ENCODE results near the gene PIK3CB.
A peak's percentile ranks its signal among the peaks of the same experiment; 100 is the strongest.
"Not testable (repeated sequence)": the region's sequence is repeated elsewhere in the genome, so short reads cannot be mapped to it uniquely, and the experiment has no call there.

The PIK3CB gene

DNA sequence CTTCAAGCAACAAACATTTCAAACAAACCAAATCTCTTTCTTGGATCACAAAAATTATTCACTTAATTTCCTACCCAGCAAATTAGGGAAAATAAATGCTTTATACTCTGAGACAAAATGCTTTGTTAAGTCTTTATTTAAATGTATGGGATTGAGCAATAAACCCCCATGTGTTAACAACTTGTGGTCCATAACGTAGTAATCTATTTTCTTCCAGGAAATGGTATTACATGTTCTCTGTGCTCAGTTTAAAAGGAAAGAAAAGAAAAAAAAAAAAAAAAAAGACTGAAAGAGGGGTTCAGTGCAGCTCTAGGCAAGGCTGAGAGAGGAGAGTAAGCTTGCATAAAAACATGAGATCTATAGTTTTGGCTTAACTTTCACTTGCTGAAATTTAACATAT lies 102.3 kb downstream of the PIK3CB start:
- DNase-seq: no peak

GRCh38 chr3:138726946-138727730 lies 107.6 kb downstream of the PIK3CB start:
- no peak for DNase-seq

- DNase-seq: not testable (repeated sequence)
These were observed 108.7 kb downstream of the PIK3CB start for GRCh38 chr3:138726042-138726441.

GRCh38 chr3:138725116-138725515 lies 109.6 kb downstream of the PIK3CB start:
- DNase-seq: no peak

GRCh38 chr3:138724443-138724842 lies 110.3 kb downstream of the PIK3CB start:
- DNase-seq: no peak

DNA sequence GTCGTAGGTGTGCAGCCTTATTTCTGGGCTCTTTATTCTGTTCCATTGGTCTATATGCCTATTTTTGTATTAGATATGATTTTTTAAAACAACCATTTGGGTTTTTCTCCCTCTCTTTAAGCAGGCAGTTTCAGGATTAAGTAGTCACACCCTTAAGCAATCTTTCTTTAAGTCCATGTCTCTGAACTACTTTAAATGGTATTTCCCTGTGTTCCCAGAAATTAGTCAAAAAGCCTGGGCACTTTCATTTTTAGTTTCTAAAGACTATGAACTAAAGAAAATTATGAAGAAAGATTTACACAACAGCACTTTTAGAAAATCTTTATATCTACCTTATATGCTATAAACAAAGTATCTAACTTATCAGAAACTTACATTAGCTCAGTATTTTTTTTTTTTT lies 115.9 kb downstream of the PIK3CB start:
- no peak for DNase-seq

DNA sequence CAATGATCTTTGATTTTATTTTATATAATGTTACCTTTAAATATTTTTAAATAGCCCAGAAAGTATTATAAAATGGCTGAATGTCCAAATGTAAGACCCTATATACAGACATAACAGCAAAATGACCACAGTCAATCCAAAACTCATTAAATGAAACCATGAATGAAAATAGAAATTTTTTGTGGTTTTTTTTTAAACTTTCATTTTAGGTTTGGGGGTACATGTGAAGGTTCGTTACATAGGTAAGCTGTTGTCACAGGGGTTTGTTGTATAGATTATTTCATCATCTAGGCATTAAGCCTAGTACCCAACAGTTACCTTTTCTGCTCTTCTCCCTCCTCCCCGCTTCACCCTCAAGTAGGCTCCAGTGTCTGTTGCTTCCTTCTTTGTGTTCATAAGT lies 117.4 kb downstream of the PIK3CB start:
- DNase-seq: no peak

DNA sequence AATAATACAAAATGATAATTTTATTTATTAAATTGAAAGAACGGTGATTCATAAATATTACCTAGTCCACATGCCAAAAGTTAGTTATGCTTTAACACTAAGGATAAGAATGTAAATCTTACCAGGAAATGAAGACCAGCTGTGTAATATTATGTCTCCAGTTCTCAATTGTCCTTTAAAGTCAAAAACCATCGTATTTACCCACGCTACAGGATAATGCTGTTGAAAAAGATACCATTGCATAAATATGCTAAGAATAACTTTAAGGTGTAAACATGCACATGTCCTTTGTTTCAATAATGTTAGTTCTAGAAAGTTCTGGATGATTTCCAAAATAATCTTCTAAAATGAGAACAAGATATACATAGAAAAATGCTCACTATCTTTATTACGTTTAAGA lies 122.6 kb downstream of the PIK3CB start:
- DNase-seq: no peak

GRCh38 chr3:138705675-138706074 lies 129.1 kb downstream of the PIK3CB start:
- DNase-seq: no peak

DNA sequence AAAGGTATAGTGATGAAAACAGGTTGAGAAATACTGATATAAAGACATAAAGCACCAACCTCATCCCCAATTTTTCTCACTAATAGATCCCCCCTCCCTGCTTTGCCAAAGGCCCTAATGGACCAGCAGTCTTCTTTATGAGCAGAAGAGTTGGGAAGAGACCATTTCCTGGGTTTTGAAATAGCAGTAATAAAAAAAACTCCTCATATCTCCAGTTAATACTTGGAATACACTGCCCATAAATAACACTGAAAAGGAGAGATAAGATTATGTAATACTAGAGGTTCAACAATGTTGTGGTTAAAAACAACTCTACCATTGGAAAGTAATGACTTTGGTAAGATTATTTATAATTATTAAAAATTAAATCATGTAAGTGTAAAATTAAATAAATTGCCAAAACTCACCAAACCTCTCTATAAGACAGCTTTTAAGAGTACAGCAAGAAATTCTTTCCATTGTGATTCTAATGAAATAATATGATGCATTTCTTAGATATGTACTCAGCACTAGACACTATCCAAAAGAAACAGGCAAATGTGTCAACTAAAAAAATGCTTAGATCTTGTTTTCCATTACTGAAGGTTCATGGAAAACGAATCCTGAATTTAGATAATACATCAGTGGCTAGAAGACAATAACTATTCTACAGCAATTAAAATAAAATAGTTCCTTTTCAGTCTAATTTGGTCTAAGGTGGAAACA lies 137.9 kb downstream of the PIK3CB start:
- no peak for DNase-seq

DNA sequence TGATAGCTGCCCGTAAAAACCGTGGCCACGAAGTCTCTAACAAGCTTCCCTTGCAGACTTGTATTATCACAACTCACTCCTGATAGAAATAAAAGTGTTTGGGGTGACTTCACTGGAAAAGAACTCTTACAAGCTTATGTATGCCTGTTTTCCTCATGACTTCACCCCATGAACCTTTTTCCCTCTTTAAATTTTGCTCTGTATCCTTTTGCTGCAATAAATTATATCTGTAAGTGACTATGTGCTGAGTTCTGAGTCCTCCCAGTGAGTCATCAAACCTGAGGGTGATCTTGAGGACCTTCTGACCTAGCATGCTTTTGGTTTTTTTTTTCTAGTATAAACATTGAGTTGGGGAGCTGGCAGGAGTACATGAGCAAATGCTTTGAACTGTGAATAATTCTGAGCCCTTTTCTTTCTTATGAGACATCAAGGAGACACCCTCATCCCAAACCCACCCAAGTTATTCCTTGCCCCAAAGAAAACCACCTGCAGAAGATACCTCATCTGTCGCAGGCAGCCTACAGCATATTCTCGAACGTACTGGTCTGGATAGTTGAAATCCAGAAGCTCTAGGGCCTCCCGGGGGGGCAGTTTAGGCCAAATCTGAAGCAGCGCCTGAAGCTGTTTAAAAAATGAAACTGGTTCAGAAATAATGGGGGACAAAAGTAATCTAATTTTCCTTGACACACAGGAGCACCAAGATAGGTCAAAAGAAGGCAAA lies 140.3 kb downstream of the PIK3CB start:
- no peak for DNase-seq

GRCh38 chr3:138692152-138692551 lies 142.6 kb downstream of the PIK3CB start:
- no peak for DNase-seq

GRCh38 chr3:138691351-138691750 lies 143.4 kb downstream of the PIK3CB start:
- DNase-seq: no peak

GRCh38 chr3:138690036-138690435 lies 144.7 kb downstream of the PIK3CB start:
- DNase-seq: no peak

GRCh38 chr3:138688871-138689299 lies 145.8 kb downstream of the PIK3CB start:
- DNase-seq: no peak

DNA sequence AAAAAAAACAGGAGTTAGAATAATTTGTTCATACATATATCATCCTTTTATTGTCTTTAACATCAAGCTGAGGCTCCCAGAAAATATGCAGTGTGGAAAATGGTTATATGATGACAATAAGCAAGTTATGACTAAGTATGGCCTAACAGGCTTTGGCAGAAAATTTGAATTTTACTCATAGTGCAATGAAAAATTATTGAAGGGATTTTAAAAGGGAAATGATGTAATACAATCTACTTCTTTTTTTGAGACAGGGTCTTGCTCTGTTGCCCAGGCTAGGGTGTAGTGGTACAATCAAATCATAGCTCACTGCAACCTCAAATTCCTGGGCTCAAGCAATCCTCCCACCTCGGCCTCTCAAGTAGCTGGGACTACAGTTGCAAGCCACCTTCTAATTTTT lies 147.5 kb downstream of the PIK3CB start:
- no peak for DNase-seq

DNA sequence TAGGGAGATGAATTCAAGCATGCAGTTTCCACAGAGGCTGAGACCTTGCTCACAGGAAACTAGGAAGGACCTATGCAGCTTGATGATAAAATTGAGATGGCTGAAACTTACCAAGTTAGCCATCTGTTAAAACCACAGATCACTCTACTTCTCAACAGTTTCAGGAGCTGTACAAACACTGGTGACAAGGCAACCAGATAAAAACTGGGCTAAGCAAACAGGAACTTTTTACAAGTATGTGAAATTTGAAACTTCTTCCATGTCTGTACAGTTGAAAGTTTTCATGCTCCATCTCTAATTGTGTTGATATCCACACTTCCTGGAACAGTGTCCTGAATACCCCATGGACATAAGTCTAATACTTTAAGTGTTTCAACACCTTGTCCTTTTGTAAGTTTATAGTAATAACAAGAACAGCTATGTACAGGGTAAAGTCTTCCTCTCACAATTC lies 147.9 kb downstream of the PIK3CB start:
- peak in 1 of 2 experiments; percentile 6 for DNase-seq

DNA sequence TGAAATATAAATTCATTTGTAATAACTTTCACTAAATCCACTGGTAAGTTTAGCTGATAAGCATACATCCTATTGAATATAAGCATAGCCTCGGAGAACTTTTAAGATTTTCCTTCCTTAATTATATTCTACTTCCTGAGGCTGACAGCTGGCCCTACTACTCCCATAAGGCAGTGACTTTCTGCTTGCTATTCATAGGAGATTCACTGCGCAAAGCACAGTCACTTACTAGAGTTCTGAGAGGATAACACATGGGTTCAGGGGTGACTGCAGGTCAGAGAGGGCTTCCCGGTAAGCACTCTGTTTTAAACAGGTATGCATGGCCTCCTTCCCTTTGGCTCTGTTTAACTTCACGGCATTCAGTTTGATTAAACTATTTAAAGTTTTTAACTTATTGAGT lies 150.3 kb downstream of the PIK3CB start:
- DNase-seq: no peak

DNA sequence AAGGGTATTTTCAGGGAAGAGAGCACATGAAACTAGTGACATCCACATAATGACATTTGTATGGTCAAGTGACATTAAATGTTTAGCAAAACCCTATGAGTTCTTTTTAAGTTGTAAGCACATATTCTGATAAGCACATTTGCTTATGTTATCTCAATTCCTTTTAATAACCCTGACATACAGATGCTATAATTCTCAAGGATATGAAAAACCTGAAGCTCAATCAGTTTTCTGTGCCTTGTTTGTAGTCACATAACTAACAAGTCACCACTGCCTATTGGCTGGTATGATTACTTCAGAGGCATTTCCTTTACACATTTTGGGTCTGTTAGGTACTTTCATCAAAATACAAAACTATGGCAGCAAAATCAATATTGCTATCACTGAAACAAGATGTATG lies 152.1 kb downstream of the PIK3CB start:
- no peak for DNase-seq

DNA sequence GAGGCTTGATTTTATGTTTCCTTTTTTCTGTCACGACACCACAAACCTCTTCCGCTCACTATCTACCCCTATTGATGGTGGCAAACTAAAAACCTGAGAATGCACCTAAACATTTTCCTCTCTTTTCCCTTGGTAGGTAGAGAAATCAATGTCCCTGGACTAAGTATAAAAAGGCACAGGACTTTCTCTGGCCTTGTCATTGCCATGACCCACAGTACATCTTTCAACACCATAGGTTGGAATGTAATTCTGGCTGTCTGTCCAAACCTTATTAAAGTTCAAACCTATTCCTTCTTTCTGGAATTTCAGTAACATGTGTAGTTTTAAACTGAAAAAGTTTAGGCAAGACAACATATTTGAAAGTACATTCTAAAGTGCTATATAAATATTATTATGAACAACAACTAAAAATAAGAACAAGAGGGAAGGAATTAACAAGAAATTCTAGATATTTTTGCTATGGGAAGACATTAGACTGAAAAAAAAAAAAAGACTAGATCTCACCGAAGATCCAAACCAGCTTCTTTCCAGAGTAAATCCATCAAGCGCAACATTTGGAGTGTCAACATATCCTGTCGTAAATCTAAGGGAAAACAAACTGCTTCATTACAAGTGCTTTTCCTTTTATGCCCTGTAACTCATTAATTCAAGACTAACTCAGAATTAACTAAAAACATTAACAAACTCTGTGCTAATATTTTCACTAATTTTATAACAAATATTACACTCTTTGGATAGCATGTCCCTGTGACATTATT lies 153.1 kb downstream of the PIK3CB start:
- DNase-seq: no peak

GRCh38 chr3:138680974-138681373 lies 153.8 kb downstream of the PIK3CB start:
- not testable (repeated sequence) for DNase-seq

DNA sequence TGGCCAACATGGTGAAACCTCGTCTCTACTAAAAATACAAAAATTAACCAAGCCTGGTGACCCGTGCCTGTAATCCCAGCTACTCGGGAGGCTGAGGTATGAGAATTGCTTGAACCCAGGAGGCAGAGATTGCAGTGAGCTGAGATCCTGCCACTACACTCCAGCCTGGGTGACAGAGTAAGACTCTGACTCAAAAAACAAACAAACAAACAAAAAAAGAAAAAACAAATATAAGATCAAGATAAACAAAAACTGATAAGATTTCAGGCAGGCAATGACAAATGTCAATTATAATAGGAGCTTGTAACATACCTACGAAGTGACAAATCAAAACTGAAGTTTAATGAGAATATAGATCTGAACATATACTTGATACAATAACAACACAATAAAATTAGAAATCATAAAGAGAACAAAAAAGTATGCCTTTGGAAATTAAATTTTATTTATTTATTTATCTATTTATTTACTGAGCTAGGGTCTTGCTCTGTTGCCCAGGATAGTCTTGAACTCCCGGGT lies 155.8 kb downstream of the PIK3CB start:
- no peak for DNase-seq

DNA sequence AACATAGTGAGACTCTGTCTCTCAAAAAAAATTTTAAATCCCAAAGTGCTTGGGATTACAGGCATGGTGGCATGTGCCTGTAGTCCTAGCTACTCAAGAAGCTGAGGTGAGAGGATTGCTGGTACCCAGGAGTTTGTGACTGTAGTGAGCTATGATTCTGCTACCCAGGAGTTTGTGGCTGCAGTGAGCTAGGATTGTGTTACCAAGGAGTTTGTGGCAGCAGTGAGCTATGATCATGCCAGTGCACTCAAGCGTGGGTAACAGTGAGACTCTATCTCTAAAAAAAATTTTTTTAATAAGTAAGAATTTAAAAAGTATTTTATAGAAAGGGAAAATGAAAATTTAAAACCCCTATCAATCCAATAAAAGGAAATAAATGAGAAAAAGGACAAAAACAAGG lies 156.6 kb downstream of the PIK3CB start:
- DNase-seq: no peak

Data from NCI-H526 (cell line).